Osteoblast (primary cell): Measurements from ENCODE around the gene THRSP. TPM values are rescaled to one million over a fixed set of nuclear protein-coding genes. Genes with fewer than 3 reads are reported as not detected.
"Not testable (repeated sequence)": the region's sequence is repeated elsewhere in the genome, so short reads cannot be mapped to it uniquely, and the experiment has no call there.

Experiments used
- DNase-seq: peaks from one replicate; pipeline ENCODE4 v3.0.0; 2011; ENCODE audit warnings: low spot score, mixed read lengths; ENCODE audit not compliant: insufficient read length; ENCODE audit errors: missing footprints
- H2AFZ ChIP-seq: 2 replicates; pipeline ENCODE4 v1.6.0; 2011; ENCODE audit warnings: mild to moderate bottlenecking, low read length
- H3K27ac ChIP-seq: 2 replicates; pipeline ENCODE4 v1.5.1; 2011; ENCODE audit warnings: mild to moderate bottlenecking, low read depth, low read length, moderate library complexity
- H3K27me3 ChIP-seq: 2 replicates; pipeline ENCODE4 v1.6.0; 2012; ENCODE audit warnings: mild to moderate bottlenecking, control low read depth, inconsistent platforms, low read length, moderate library complexity; ENCODE audit not compliant: insufficient read depth
- H3K36me3 ChIP-seq: 2 replicates; pipeline ENCODE4 v1.5.1; 2011; ENCODE audit warnings: mild to moderate bottlenecking, low read length, control low read depth, moderate library complexity; ENCODE audit not compliant: insufficient read depth
- H3K4me1 ChIP-seq: 2 replicates; pipeline ENCODE4 v1.5.1; 2011; ENCODE audit warnings: mild to moderate bottlenecking, low read length, control low read depth, moderate library complexity; ENCODE audit not compliant: insufficient read depth
- H3K4me2 ChIP-seq: 2 replicates; pipeline ENCODE4 v1.6.0; 2011; ENCODE audit warnings: mild to moderate bottlenecking, low read length; ENCODE audit not compliant: insufficient read depth
- H3K4me3 ChIP-seq: fragments of 200-600 bp; sonication (generic); 3 replicates; pipeline ENCODE4 v1.5.1; 2012; ENCODE audit warnings: mild to moderate bottlenecking, low read length, inconsistent platforms; ENCODE audit not compliant: insufficient read depth
- H3K79me2 ChIP-seq: 2 replicates; pipeline ENCODE4 v1.6.0; 2012; ENCODE audit warnings: mild to moderate bottlenecking, low read length, control low read depth, inconsistent platforms; ENCODE audit not compliant: insufficient read depth
- H3K9me3 ChIP-seq: 2 replicates; pipeline ENCODE4 v1.5.1; 2011; ENCODE audit warnings: low read depth, low read length, control low read depth
- H4K20me1 ChIP-seq: 2 replicates; pipeline ENCODE4 v1.6.0; 2012; ENCODE audit warnings: mild to moderate bottlenecking, low read length, control low read depth; ENCODE audit not compliant: insufficient read depth
- CTCF ChIP-seq: IDR thresholded peaks from 2 replicates; pipeline ENCODE4 v1.5.1; 2011; ENCODE audit warnings: mild to moderate bottlenecking, low read depth, low read length, moderate library complexity; ENCODE audit errors: extremely low read depth
- total RNA-seq: library from RNA; depleted of rRNA; stranded (reverse); fragments of >200 nt; gene quantifications from 2 replicates; pipeline ENCODE4 v1.2.3, GENCODE V29; 2012

THRSP gene
- total RNA-seq, 1 donor: not detected

GRCh38 chr11:78080818-78081495, 17.3 kb downstream of the THRSP start:
- Histone ChIP-seq H3K27me3 (no peaks in the 10 kb centered on the region), H3K27ac (no peak overlapping the region), H3K36me3 (no peaks in the 10 kb centered on the region), H4K20me1 (peaks cover 26% of the 10 kb centered on the region), H3K4me2 (peak overlapping the region; percentile 15), H3K4me1 (peaks cover 18% of the 10 kb centered on the region), H3K4me3 (no peak overlapping the region), H3K79me2 (peaks cover 40% of the 10 kb centered on the region), H3K9me3 (no peaks in the 10 kb centered on the region), H2AFZ (peak overlapping the region; percentile 76)
- TF ChIP-seq CTCF: no peak
- no peak for DNase-seq

- no peak for DNase-seq
- Histone ChIP-seq H4K20me1 (peaks cover 22% of the 10 kb centered on the region), H3K79me2 (peaks cover 34% of the 10 kb centered on the region), H3K27me3 (no peaks in the 10 kb centered on the region), H3K4me3 (no peak overlapping the region), H3K36me3 (no peaks in the 10 kb centered on the region), H3K4me1 (peaks cover 18% of the 10 kb centered on the region), H3K4me2 (no peak overlapping the region), H3K9me3 (no peaks in the 10 kb centered on the region), H3K27ac (no peak overlapping the region), H2AFZ (no peak overlapping the region)
- no peak for TF ChIP-seq CTCF
These were observed 17.9 kb downstream of the THRSP start for GRCh38 chr11:78081583-78081982.

- Histone ChIP-seq H3K4me2 (no peak overlapping the region), H3K4me3 (no peak overlapping the region), H2AFZ (no peak overlapping the region), H3K79me2 (peaks cover 28% of the 10 kb centered on the region), H3K27ac (no peak overlapping the region), H3K27me3 (no peaks in the 10 kb centered on the region), H3K9me3 (no peaks in the 10 kb centered on the region), H3K4me1 (peaks cover 18% of the 10 kb centered on the region), H4K20me1 (peaks cover 19% of the 10 kb centered on the region), H3K36me3 (no peaks in the 10 kb centered on the region)
- no peak for TF ChIP-seq CTCF
- no peak for DNase-seq
These were observed 18.5 kb downstream of the THRSP start for GRCh38 chr11:78082146-78082545.

GRCh38 chr11:78083021-78083420, 19.4 kb downstream of the THRSP start:
- no peak overlapping the region for H3K27ac ChIP-seq

GRCh38 chr11:78084506-78084905, 20.8 kb downstream of the THRSP start:
- H3K4me1 ChIP-seq, H3K4me2 ChIP-seq, H3K79me2 ChIP-seq, DNase-seq, H3K36me3 ChIP-seq, H2AFZ ChIP-seq, H3K4me3 ChIP-seq, H3K9me3 ChIP-seq, H4K20me1 ChIP-seq, H3K27ac ChIP-seq, H3K27me3 ChIP-seq: not testable (repeated sequence)

More at GRCh38 chr11:78083021-78083420, 19.4 kb downstream of the THRSP start:
- Histone ChIP-seq H3K4me2 (no peak overlapping the region), H3K79me2 (peaks cover 20% of the 10 kb centered on the region), H4K20me1 (peaks cover 10% of the 10 kb centered on the region), H2AFZ (no peak overlapping the region), H3K27me3 (no peaks in the 10 kb centered on the region), H3K9me3 (no peaks in the 10 kb centered on the region), H3K36me3 (no peaks in the 10 kb centered on the region), H3K4me1 (peaks cover 16% of the 10 kb centered on the region), H3K4me3 (no peak overlapping the region)
- TF ChIP-seq CTCF: no peak
- DNase-seq: no peak
